Prostate gland (tissue), 2 donors: ENCODE results near the gene SLC24A3.

ENCODE experiments used
- POLR2A ChIP-seq: fragments of 450-650 bp; IDR thresholded peaks from one replicate; pipeline ENCODE4 v1.6.1; 2016; ENCODE audit warnings: antibody characterized with exemption, mild to moderate bottlenecking
- POLR2AphosphoS5 ChIP-seq: sonication (generic); formaldehyde crosslinking; IDR thresholded peaks from one replicate; pipeline ENCODE4 v1.6.1; 2017; ENCODE audit warnings: antibody characterized with exemption
- TF ChIP-seq, protein P1 (sequence below), 4 experiments: fragments of 200-600 bp in 2 of 4; fragments of 450-650 bp in 2 of 4; sonication (generic) in 2 of 4; IDR thresholded peaks; 1 replicate in 3 of 4; 2 replicates in 1 of 4; pipeline ENCODE4 v1.5.1; 2016 to 2019; ENCODE audit warnings: antibody characterized with exemption in 4 of 4, mild to moderate bottlenecking in 2 of 4, moderate library complexity in 2 of 4

DNA sequence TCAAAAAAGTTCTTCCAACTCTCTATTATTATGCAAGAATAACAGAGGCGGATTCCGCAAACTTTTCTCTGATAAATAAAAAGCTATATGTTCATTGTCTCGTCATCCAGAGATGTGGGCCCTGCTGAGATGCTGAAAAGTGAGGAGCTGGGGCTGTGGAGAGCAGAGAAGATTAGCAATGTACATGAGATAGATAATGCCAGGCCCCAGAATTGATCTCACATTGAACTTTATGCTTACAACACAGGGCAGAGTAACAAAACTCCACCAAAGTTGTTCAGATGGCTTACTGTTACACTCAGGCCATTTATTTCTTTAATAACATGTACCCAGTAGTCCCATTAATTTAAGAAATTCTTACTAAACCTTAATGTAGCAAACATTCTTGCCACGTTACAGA, 512.9 kb downstream of the SLC24A3 start:
- TF ChIP-seq, protein P1, sequence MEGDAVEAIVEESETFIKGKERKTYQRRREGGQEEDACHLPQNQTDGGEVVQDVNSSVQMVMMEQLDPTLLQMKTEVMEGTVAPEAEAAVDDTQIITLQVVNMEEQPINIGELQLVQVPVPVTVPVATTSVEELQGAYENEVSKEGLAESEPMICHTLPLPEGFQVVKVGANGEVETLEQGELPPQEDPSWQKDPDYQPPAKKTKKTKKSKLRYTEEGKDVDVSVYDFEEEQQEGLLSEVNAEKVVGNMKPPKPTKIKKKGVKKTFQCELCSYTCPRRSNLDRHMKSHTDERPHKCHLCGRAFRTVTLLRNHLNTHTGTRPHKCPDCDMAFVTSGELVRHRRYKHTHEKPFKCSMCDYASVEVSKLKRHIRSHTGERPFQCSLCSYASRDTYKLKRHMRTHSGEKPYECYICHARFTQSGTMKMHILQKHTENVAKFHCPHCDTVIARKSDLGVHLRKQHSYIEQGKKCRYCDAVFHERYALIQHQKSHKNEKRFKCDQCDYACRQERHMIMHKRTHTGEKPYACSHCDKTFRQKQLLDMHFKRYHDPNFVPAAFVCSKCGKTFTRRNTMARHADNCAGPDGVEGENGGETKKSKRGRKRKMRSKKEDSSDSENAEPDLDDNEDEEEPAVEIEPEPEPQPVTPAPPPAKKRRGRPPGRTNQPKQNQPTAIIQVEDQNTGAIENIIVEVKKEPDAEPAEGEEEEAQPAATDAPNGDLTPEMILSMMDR (IDR thresholded peaks at IDR 0.05): no peak
- TF ChIP-seq POLR2AphosphoS5: no peak
- TF ChIP-seq POLR2A: no peak
